K562 (cell line): ENCODE results near the gene KRTAP5-4. TPM values are rescaled to one million over a fixed set of nuclear protein-coding genes. Genes with fewer than 3 reads are reported as not detected.

Source experiments
- ATAC-seq: fragments of 200-7000 bp; cut with Tn5 transposase; 3 replicates; pipeline ENCODE4 v1.9.1; 2020; ENCODE audit warnings: moderate library complexity
- BruUV-seq: library from RNA; stranded (reverse); fragments of 400-500 nt; replicated peaks from 2 replicates; lab custom pipeline; 2021; lab: Mats Ljungman, UMichigan
- CTCF ChIA-PET: fragments of 300-600 bp; formaldehyde crosslinking; extraction: SDS; loops from one replicate; lab custom pipeline; 2021; ENCODE audit warnings: low intra/inter-chr PET ratio; lab: Yijun Ruan, JAX
- POLR2A ChIA-PET: fragments of 300-600, 350-650 bp; sonication (Branson Sonifier 250); formaldehyde crosslinking; extraction: SDS; loops from one replicate; lab custom pipeline; 2021; ENCODE audit warnings: antibody characterized with exemption, inconsistent platforms; lab: Yijun Ruan, JAX
- DNase-seq, 4 experiments: peaks; one replicate each; pipeline versions ENCODE4 v3.0.0 to v3.0.0-alpha.2; 2011 to 2018; ENCODE audit warnings: low spot score in 3 of 4, mixed read lengths in 3 of 4; ENCODE audit errors: extremely low read depth in 1 of 4
- FAIRE-seq: peaks from 2 replicates; lab custom pipeline; 2011; peaks lifted over from hg19 to GRCh38; lab: Jason Lieb, UNC
- H2AFZ ChIP-seq: 2 replicates; pipeline ENCODE4 v1.6.0; 2011; ENCODE audit warnings: low read depth, low read length, control low read depth, inconsistent platforms
- H3K27ac ChIP-seq: fragments of 200-600 bp; 3 replicates; pipeline ENCODE4 v1.8.0; 2011; ENCODE audit warnings: low read depth, mild to moderate bottlenecking, control low read depth, inconsistent platforms, low read length, moderate library complexity, mixed read lengths; ENCODE audit errors: extremely low read depth
- H3K27me3 ChIP-seq, 2 experiments: fragments of 300-600 bp in 1 of 2; 2 replicates in 1 of 2; 3 replicates in 1 of 2; pipeline versions ENCODE4 v1.6.0 to v1.8.0; 2011; ENCODE audit warnings: inconsistent platforms in 2 of 2, low read length in 2 of 2, mild to moderate bottlenecking in 1 of 2, mixed read lengths in 1 of 2, moderate library complexity in 1 of 2; ENCODE audit not compliant: control insufficient read depth in 2 of 2, insufficient read depth in 2 of 2
- H3K36me3 ChIP-seq: fragments of 300-600 bp; 3 replicates; pipeline ENCODE4 v1.8.0; 2011; ENCODE audit warnings: mild to moderate bottlenecking, low read length, inconsistent platforms; ENCODE audit not compliant: control insufficient read depth, insufficient read depth
- H3K4me1 ChIP-seq, 2 experiments: fragments of 200-600 bp in 1 of 2; replicated peaks in 1 of 2; 2 replicates in 1 of 2; 3 replicates in 1 of 2; pipeline versions ENCODE4 v1.5.1 to v1.8.0; 2011; ENCODE audit warnings: inconsistent platforms in 2 of 2, low read length in 2 of 2, mild to moderate bottlenecking in 1 of 2, mixed read lengths in 1 of 2, moderate library complexity in 1 of 2; ENCODE audit not compliant: control insufficient read depth in 2 of 2, insufficient read depth in 2 of 2
- H3K4me2 ChIP-seq: 2 replicates; pipeline ENCODE4 v1.6.1; 2011; ENCODE audit warnings: low read length, control low read depth, inconsistent platforms, mixed read lengths; ENCODE audit not compliant: insufficient read depth
- H3K4me3 ChIP-seq: fragments of 200-600 bp; sonication (generic), shearing (Covaris generic); 2 replicates; pipeline ENCODE4 v1.5.1; 2016; ENCODE audit warnings: control low read depth, inconsistent platforms
- H3K79me2 ChIP-seq: fragments of 200-600 bp; 3 replicates; pipeline ENCODE4 v1.8.0; 2011; ENCODE audit warnings: low read length, inconsistent platforms; ENCODE audit not compliant: control insufficient read depth, insufficient read depth
- H3K9ac ChIP-seq, 2 experiments: 2 replicates each; pipeline versions ENCODE4 v1.6.0 to v1.6.1; 2011; ENCODE audit warnings: low read depth in 2 of 2, low read length in 2 of 2, control low read depth in 1 of 2, inconsistent platforms in 1 of 2, mild to moderate bottlenecking in 1 of 2, mixed read lengths in 1 of 2; ENCODE audit not compliant: insufficient read depth in 1 of 2
- H3K9me1 ChIP-seq: one replicate; pipeline ENCODE4 v1.6.0; 2011; ENCODE audit warnings: inconsistent platforms, mild to moderate bottlenecking, low read length, moderate library complexity; ENCODE audit not compliant: control insufficient read depth, insufficient read depth
- H3K9me3 ChIP-seq: replicated peaks from 2 replicates; pipeline ENCODE4 v1.5.1; 2011; ENCODE audit warnings: low read depth, low read length, inconsistent platforms; ENCODE audit not compliant: control insufficient read depth, insufficient read depth
- H4K20me1 ChIP-seq: replicated peaks from 2 replicates; pipeline ENCODE4 v1.6.1; 2011; ENCODE audit warnings: low read length, inconsistent platforms, mixed read lengths; ENCODE audit not compliant: control insufficient read depth, insufficient read depth
- MTA1 ChIP-seq: fragments of 450-650 bp; IDR thresholded peaks from 2 replicates; pipeline ENCODE4 v1.6.1; 2017; ENCODE audit warnings: borderline replicate concordance
- NR3C1 ChIP-seq: sonication (generic); formaldehyde crosslinking; IDR thresholded peaks from 2 replicates; pipeline ENCODE4 v1.8.1; 2022; ENCODE audit warnings: missing genetic modification reagents
- SRSF7 ChIP-seq: fragments of 200-400 bp; formaldehyde crosslinking; optimal IDR thresholded peaks from 2 replicates; pipeline ENCODE3; 2017; ENCODE audit warnings: mild to moderate bottlenecking, low read depth, low read length
- XRCC3 ChIP-seq: fragments of 450-650 bp; IDR thresholded peaks from 2 replicates; pipeline ENCODE4 v1.6.1; 2017; ENCODE audit warnings: mild to moderate bottlenecking, moderate library complexity
- WGBS: fragments of 100-300 bp; shearing (Covaris generic); methylation state at CpG from one replicate; pipeline ENCODE4 v1.1.6; 2016; ENCODE audit warnings: low coverage, mixed read lengths; ENCODE audit not compliant: insufficient coverage; ENCODE audit errors: missing lambda C conversion rate; 5-methylcytosine and 5-hydroxymethylcytosine counted together
- in situ Hi-C: fragments of 300-500 bp; cut with MboI; formaldehyde crosslinking; loops from 4 replicates; pipeline ENCODE4 v1.15.0; 2018; ENCODE audit warnings: inconsistent platforms, mixed read lengths
- intact Hi-C: fragments of 100-400 bp; cut with micrococcal nuclease; formaldehyde crosslinking; loops from 2 replicates; pipeline ENCODE4 v1.14.2; 2022
- polyA plus RNA-seq, 8 experiments: library from polyadenylated mRNA; depleted of rRNA in 4 of 8; stranded (reverse) in 5 of 8; unstranded in 3 of 8; fragments of >200 nt; fragmentation: Nextera tagmentation in 2 of 8; fragmentation: Illumina TruSeq in 1 of 8; extraction: Ambion mirVana in 2 of 8; extraction: Trizol in 1 of 8; gene quantifications; 2 replicates each; pipeline versions ENCODE4 v1.2.1 to v1.2.3, GENCODE V29; 2011 to 2014; ENCODE audit warnings: inconsistent platforms in 1 of 8, missing spikeins in 1 of 8
- total RNA-seq, 7 experiments: library from RNA; depleted of rRNA in 6 of 7; stranded (reverse); fragments of >200 nt in 6 of 7; fragmentation: Illumina TruSeq in 2 of 7; extraction: Trizol in 2 of 7; gene quantifications; 2 replicates each; pipeline versions ENCODE4 v1.2.1 to v1.2.3, GENCODE V29; 2011 to 2021; ENCODE audit warnings: low replicate concordance in 1 of 7
- TF ChIP-seq, protein P1 (sequence below): fragments of 250-450 bp; sonication (Bioruptor Pico); IDR thresholded peaks from 2 replicates; pipeline ENCODE4 v1.5.1; 2021; ENCODE audit warnings: mild to moderate bottlenecking
- TF ChIP-seq, protein P2 (sequence below): IDR thresholded peaks from 2 replicates; pipeline ENCODE4 v1.6.1; 2016; ENCODE audit warnings: missing genetic modification characterization, missing compliant biosample characterization
- TF ChIP-seq, protein P3 (sequence below), 3 experiments: fragments of 200-800 bp in 1 of 3; sonication (Bioruptor generic) in 1 of 3; sonication (generic) in 1 of 3; formaldehyde crosslinking in 1 of 3; IDR thresholded peaks; 2 replicates each; pipeline versions ENCODE4 v1.6.1 to v1.8.0; 2016 to 2022; ENCODE audit warnings: mild to moderate bottlenecking in 2 of 3, missing compliant biosample characterization in 2 of 3, missing genetic modification characterization in 2 of 3, missing genetic modification reagents in 1 of 3

The KRTAP5-4 gene
- total and polyA plus RNA-seq, 9 of the 15 experiments (the other 6 are each of a cell fraction or from before 2014, with no cell fraction given): not detected

DNA sequence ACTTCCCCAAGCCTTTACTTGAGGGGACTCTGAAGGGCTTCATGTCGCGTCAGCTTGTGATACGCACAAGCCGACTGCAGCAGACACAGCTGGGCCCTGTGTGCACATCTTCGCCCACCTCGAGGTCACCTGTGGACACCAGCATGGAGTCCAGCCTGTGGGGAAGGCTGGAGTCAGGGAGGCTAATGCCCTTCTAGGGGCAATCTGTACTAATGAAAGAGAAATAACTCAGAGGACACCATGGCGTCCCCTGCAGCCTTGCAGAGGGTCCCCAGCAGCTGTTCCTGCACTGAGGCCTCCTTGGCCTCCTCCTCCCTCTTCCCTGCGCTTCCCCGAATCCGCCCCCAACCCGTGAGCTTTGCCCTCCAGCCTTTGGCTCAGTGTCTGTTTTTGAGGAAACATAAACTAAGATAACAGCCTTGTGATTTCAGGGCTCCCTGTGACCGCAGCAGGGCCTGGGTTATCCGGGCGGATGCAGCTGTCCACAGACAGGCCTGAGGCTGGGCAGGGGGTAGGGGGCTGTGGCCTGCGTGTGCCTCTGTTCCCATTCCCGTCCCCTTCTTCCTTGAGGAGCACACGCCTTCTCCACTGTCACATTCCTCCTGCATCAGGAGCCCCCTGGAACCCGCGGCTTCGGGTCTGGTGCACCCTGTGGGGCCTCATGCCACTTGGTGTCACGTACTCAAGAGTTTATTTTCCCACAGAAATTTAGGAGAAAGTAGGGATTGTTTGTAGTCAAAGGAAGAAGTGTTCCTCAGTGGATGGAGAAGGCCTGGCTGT lies 32.6 kb upstream of the KRTAP5-4 start (continued):
- TF ChIP-seq, protein P1, sequence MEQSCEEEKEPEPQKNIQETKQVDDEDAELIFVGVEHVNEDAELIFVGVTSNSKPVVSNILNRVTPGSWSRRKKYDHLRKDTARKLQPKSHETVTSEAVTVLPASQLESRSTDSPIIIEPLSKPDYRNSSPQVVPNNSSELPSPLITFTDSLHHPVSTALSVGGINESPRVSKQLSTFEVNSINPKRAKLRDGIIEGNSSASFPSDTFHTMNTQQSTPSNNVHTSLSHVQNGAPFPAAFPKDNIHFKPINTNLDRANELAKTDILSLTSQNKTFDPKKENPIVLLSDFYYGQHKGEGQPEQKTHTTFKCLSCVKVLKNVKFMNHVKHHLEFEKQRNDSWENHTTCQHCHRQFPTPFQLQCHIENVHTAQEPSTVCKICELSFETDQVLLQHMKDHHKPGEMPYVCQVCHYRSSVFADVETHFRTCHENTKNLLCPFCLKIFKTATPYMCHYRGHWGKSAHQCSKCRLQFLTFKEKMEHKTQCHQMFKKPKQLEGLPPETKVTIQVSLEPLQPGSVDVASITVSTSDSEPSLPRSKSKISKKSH (CRISPR knock-in tag): no peak
- no peak for TF ChIP-seq MTA1

DNA sequence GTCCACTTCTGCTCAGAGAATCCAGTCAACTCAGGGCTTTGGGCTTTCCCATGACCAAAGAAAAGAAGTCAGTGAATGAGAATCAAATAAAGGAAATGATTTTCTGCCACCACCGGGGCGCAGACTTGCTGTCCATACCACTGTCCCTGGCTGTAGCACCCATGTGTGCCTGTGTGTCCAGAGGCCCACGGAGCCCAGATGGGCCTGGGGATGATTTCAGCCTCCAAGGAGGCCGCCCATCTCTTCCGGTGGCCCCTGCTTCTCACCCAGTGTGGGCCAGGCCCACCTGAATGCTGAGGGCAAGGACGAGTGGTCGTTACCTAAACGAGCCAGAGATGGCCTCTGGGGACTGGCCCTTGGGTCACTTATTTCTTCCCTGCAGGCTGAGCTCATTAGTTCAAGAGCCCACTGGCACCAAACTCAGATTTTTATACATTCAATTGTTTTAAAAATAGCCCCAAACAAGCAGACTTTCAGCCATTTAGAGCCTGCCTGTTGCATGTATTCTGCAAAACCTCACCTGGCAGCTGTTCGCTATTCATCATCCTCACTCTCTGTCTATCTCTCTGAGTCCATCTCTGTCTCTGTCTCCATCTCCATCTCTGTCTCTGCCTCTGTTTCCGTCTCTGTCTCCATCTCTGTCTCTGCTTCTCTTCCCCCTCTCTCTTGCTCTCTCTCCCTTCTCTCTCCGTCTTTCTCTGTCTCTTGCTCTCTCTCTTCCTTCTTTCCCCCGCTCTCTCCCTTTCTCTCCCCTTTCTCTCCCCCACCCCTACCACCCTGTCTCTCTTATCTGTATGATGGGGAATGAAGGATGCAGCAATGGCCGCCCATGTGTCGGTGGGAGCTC lies 31.8 kb upstream of the KRTAP5-4 start:
- no peak for DNase-seq
- CTCF ChIA-PET: interaction anchor here (0.6 to 2.0 kb wide), 5 partner anchors 178 to 498 kb away, joined by 4 to 15 read pairs (median 13); no protein-coding TSS in a partner anchor
- in situ Hi-C loops: no loop called here
- Histone ChIP-seq H4K20me1 (peaks cover 17% of the 10 kb centered on the region), H3K79me2 (no peaks in the 10 kb centered on the region), H3K9me1 (no peaks in the 10 kb centered on the region), H3K27ac (no peak overlapping the region), H3K36me3 (no peaks in the 10 kb centered on the region)
- TF ChIP-seq NR3C1 (CRISPR knock-in tag) (no peak), XRCC3 (no peak), SRSF7 (no peak)
- TF ChIP-seq, protein P2, sequence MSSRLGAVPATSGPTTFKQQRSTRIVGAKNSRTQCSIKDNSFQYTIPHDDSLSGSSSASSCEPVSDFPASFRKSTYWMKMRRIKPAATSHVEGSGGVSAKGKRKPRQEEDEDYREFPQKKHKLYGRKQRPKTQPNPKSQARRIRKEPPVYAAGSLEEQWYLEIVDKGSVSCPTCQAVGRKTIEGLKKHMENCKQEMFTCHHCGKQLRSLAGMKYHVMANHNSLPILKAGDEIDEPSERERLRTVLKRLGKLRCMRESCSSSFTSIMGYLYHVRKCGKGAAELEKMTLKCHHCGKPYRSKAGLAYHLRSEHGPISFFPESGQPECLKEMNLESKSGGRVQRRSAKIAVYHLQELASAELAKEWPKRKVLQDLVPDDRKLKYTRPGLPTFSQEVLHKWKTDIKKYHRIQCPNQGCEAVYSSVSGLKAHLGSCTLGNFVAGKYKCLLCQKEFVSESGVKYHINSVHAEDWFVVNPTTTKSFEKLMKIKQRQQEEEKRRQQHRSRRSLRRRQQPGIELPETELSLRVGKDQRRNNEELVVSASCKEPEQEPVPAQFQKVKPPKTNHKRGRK: 0 out of 2 replicates have a peak, but pooled peaks have one; percentile 20
- TF ChIP-seq, protein P3, sequence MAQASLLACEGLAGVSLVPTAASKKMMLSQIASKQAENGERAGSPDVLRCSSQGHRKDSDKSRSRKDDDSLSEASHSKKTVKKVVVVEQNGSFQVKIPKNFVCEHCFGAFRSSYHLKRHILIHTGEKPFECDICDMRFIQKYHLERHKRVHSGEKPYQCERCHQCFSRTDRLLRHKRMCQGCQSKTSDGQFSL (CRISPR knock-in tag; IDR thresholded peaks at IDR 0.05): no peak
- TF ChIP-seq, protein P3 (tag; IDR thresholded peaks at IDR 0.05): no peak
- TF ChIP-seq, all 486 proteins: peak for 1
- H3K4me3 ChIP-seq: no peak overlapping the region
- ATAC-seq (no peak), FAIRE-seq (no peak)
- H3K27me3 ChIP-seq: peaks cover 29 to 88% of the 10 kb centered on the region in 2 experiments; a peak in 4 of 5 replicates
- WGBS: 3% methylated on average over 14 of the region's 14 CpGs
- POLR2A ChIA-PET: interaction anchor here (1.3 kb wide), 1 partner anchor 180 kb away, joined by 5 read pairs; the partner anchor contains the start of gene SYT8
- H3K9me3 ChIP-seq: no peaks in the 10 kb centered on the region
- no peak overlapping the region for H3K4me2 ChIP-seq
- no peak overlapping the region for H3K9ac ChIP-seq
- BruUV-seq: no TSS peak
- peaks cover 0 to 10% of the 10 kb centered on the region in 2 experiments; a peak in 2 of 5 replicates for H3K4me1 ChIP-seq
- H2AFZ ChIP-seq: no peak overlapping the region
- intact Hi-C loops: loop anchor here (2.0 to 5.0 kb wide), 2 partner anchors 39 to 179 kb away; no protein-coding TSS in a partner anchor
